Measurements from ENCODE around the gene SPAG4. TPM values are rescaled to one million over a fixed set of nuclear protein-coding genes. Genes with fewer than 3 reads are reported as not detected.
A peak's percentile ranks its signal among the peaks of the same experiment; 100 is the strongest.

SPAG4 gene, protein sequence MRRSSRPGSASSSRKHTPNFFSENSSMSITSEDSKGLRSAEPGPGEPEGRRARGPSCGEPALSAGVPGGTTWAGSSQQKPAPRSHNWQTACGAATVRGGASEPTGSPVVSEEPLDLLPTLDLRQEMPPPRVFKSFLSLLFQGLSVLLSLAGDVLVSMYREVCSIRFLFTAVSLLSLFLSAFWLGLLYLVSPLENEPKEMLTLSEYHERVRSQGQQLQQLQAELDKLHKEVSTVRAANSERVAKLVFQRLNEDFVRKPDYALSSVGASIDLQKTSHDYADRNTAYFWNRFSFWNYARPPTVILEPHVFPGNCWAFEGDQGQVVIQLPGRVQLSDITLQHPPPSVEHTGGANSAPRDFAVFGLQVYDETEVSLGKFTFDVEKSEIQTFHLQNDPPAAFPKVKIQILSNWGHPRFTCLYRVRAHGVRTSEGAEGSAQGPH
- total RNA-seq = 1 to 10 TPM; 2.3 to 6.6 (median 5.5) TPM

DNA sequence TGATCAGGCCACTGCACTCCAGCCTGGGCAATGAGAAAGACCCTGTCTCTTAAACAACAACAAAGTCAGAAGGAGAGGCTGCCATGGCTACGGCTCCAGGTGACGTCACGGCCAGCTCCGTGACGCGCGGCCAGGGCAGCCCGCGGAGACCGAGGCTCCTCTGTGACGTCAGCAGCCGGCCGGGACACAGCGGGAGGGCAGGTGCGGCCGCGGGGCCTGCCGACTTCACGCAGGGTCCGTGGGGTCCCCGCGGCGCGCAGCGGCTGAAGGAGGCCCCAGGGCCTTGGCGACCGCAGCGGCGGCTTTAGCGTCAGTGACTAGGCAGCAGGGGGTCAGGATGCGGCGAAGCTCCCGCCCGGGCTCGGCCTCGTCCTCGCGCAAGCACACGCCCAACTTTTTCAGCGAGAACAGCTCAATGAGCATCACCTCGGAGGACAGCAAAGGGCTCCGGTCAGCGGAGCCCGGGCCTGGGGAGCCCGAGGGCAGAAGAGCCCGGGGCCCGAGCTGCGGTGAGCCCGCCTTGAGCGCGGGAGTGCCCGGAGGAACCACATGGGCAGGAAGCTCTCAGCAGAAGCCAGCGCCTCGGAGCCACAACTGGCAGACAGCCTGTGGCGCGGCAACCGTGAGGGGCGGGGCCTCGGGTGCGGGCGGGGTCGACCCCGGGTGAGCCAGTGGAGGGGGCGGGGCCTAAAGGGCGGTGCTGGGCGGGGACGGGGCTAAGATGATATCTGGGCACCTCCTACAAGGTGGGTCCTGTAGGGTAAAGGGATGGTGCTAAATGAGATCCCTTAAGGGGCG is at the start of gene SPAG4:
Gene SPAG4 (plus strand): TSS at position 163 of the 798 bp plus-strand sequence. CDS start 175 bp downstream, at position 338.
- no peaks in the 10 kb centered on the region for H3K27me3 ChIP-seq
- intact Hi-C loops (cut with DNase I) = loop anchor here (2.0 to 5.0 kb wide), 2 partner anchors 49 to 266 kb away; partner anchors contain the start of genes CPNE1 and RBM12
- H3K27ac ChIP-seq = peak within 1 kb of the TSS; percentile 58 to 80 (median 78)
- no peaks in the 10 kb centered on the region for H3K36me3 ChIP-seq
- TF ChIP-seq POLR2A (IDR thresholded peaks at IDR 0.05) = peak in 1 of 2 donors; percentile 54
- TF ChIP-seq, protein P1, sequence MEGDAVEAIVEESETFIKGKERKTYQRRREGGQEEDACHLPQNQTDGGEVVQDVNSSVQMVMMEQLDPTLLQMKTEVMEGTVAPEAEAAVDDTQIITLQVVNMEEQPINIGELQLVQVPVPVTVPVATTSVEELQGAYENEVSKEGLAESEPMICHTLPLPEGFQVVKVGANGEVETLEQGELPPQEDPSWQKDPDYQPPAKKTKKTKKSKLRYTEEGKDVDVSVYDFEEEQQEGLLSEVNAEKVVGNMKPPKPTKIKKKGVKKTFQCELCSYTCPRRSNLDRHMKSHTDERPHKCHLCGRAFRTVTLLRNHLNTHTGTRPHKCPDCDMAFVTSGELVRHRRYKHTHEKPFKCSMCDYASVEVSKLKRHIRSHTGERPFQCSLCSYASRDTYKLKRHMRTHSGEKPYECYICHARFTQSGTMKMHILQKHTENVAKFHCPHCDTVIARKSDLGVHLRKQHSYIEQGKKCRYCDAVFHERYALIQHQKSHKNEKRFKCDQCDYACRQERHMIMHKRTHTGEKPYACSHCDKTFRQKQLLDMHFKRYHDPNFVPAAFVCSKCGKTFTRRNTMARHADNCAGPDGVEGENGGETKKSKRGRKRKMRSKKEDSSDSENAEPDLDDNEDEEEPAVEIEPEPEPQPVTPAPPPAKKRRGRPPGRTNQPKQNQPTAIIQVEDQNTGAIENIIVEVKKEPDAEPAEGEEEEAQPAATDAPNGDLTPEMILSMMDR (IDR thresholded peaks at IDR 0.05) = peak in 1 of 6 experiments; percentile 6
- H3K9me3 ChIP-seq = no peaks in the 10 kb centered on the region
- H3K4me1 ChIP-seq = peaks cover 32 to 37% of the 10 kb centered on the region in 2 donors
- WGBS, 2 donors = 0 to 2% methylated on average over 4 to 13 of the region's 68 CpGs
- peak; percentile 99 for DNase-seq
- peak within 1 kb of the TSS; percentile 46 to 78 (median 52) for H3K4me3 ChIP-seq (replicated peaks in 1 of 3)

DNA sequence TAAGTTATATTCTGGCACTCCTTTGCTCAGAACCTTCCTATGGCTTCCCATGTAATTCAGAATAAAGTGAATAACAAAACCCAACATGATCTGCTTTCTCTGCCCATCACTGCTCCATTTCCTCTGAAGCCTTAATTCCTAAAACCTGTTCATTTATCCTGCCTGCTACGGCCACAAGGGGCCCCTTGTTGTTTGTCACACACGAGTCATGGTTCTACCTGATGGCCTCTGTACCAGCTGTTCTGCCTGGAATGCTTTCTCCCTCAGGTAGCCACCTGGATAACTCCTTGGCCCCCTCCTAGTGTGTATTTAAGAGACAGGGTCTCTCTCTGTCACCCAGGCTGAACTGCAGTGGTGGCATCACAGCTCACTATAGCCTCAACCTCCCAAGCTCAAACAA is 47.0 kb upstream of the SPAG4 start:
- intact Hi-C loops (cut with DNase I) = no loop called here
- 11 to 21% methylated on average over 2 of the region's 2 CpGs for WGBS, 2 donors

DNA sequence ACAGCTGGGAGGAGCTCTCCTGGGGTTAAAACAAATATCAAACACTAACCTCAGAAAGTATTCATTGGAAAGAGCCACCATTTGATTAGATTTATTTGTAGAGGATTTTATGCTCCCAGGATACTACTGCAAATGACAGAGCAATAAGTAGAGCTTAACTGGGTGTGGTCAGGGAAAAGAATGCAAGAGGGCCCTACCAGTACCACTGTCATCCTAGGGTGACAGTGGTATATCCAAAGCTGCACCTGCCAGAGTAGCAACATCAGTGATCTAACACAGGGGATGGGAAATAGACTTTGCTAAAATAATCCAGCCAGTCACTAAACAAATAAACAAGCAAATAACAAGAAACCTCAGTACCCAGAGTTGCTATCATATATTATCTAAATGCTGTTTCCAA is 44.1 kb upstream of the SPAG4 start:
- TF ChIP-seq, protein P1 (IDR thresholded peaks at IDR 0.05) = no peak
- no peak for TF ChIP-seq POLR2A (IDR thresholded peaks at IDR 0.05)
- no peaks in the 10 kb centered on the region for H3K9me3 ChIP-seq
- no peak overlapping the region for H3K4me3 ChIP-seq (replicated peaks in 1 of 3)
- H3K36me3 ChIP-seq = no peaks in the 10 kb centered on the region
- intact Hi-C loops (cut with DNase I) = no loop called here
- H3K27ac ChIP-seq = no peak overlapping the region
- no peaks in the 10 kb centered on the region for H3K27me3 ChIP-seq
- DNase-seq = no peak
- H3K4me1 ChIP-seq = no peaks in the 10 kb centered on the region

More for the DNA sequence above, 47.0 kb upstream of the SPAG4 start:
- Histone ChIP-seq H3K9me3 (no peaks in the 10 kb centered on the region), H3K36me3 (no peaks in the 10 kb centered on the region), H3K4me1 (no peaks in the 10 kb centered on the region), H3K27me3 (no peaks in the 10 kb centered on the region), H3K4me3 (replicated peaks in 1 of 3) (no peak overlapping the region), H3K27ac (no peak overlapping the region)
- peak in 1 of 2 donors; percentile 14 for DNase-seq
- no peak for TF ChIP-seq POLR2A (IDR thresholded peaks at IDR 0.05)
- TF ChIP-seq, protein P1 (IDR thresholded peaks at IDR 0.05) = no peak

DNA sequence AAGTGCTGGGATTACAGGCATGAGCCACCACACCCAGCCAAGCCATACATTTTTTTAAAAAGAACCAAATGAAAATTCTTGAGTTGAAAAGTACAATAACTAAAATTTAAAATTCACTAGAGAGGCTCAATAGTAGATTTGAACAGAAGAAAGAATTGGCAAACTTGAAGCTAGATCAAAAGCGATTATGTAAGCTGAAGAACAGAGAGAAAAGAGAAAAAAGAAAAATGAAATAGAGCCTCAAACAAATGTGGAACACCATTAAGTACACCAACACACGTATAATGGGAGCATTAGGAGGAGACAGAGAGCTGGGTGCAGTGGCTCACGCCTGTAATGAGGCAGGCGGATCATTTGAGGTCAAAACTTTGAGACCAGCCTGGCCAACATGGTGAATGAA is 42.8 kb upstream of the SPAG4 start:
- WGBS, 2 donors = 94 to 97% methylated on average over 4 of the region's 4 CpGs
- H3K27me3 ChIP-seq = no peaks in the 10 kb centered on the region
- no peak overlapping the region for H3K27ac ChIP-seq
- DNase-seq = no peak
- no peaks in the 10 kb centered on the region for H3K9me3 ChIP-seq
- TF ChIP-seq, protein P1 (IDR thresholded peaks at IDR 0.05) = no peak
- no peak for TF ChIP-seq POLR2A (IDR thresholded peaks at IDR 0.05)
- H3K4me3 ChIP-seq (replicated peaks in 1 of 3) = no peak overlapping the region
- intact Hi-C loops (cut with DNase I) = no loop called here
- no peaks in the 10 kb centered on the region for H3K4me1 ChIP-seq
- no peaks in the 10 kb centered on the region for H3K36me3 ChIP-seq
